HG03442 (cell line): ENCODE results near the gene REEP2.
"Not testable (repeated sequence)": the region's sequence is repeated elsewhere in the genome, so short reads cannot be mapped to it uniquely, and the experiment has no call there.

Experiments
- ATAC-seq: cut with Tn5 transposase; IDR thresholded peaks from one replicate; pipeline ENCODE4 v1.9.1; 2021; ENCODE audit warnings: mild to moderate bottlenecking, moderate library complexity; ENCODE audit not compliant: unreplicated experiment

Gene REEP2, protein sequence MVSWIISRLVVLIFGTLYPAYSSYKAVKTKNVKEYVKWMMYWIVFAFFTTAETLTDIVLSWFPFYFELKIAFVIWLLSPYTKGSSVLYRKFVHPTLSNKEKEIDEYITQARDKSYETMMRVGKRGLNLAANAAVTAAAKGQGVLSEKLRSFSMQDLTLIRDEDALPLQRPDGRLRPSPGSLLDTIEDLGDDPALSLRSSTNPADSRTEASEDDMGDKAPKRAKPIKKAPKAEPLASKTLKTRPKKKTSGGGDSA

DNA sequence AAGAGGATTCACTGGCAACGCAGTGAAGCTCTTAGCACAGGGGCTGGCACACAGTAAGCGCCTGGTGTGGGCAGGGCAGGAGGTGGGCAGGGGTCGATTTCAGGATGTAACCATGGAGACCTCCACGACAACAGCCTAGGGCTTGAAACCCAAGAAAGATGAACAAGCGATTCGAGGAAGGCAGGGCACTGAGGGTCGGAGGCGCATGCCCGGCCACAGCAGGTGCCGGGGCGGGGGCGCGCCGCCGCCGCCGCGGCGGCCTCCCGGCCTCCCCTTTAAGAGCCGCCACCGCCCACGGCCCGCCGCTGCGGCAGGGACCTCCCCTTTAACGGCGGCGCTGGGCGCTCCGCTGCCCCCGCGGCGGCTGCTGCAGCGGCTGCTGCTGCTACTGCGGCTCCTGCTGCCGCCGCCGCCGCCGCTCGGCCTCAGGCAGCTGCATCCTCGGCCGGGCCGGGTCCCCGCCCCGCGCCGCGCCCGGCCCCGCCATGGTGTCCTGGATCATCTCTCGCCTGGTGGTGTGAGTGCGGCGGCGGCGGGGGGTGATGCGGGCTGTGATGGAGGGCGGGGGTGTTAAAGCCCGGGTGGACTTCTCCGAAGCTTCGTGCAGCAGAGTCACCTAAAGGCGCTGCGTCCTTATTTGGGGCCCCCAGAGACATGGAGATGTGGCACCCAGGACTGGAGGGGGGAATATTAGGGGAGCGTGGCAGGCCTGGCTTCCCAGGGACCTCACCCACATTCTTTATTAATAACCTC is at the start of gene REEP2:
REEP2 (plus strand) TSS at position 334 of the 753 bp plus-strand sequence; CDS start at position 486, 152 bp downstream.
- peak; percentile 73 for ATAC-seq

DNA sequence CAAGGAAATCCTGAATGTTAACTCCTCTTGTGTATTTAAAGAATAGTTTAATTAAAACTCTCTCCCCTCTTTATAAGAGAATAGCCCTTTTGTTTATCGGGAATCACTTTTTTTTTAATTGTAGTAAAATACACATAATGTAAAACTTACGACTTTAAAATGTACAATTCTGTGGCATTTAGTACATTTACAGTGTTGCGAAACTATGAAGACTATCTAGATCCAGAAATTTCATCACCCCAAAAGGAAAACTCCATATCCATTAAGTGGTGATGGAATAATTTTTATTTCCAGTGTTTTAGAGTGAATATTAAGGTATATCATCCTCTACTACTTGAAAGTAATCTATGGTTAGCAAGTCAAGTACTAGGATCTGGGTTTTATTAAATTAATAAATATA is 49.5 kb upstream of the REEP2 start:
- no peak for ATAC-seq

DNA sequence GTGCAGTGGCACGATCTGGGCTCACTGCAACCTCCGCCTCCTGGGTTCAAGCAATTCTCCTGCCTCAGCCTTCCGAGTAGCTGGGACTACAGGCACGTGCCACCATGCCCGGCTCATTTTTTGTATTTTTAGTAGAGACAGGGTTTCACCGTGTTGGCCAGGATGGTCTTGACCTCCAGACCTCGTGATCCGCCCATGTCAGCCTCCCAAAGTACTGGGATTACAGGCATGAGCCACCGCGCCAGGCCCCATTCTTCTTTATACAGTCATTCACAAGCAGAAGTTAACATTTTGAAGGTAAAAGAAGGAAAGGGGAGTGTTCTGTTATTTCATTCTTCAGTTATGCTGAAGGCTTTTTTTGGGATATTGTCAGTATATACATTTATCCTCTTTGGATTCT is 48.9 kb upstream of the REEP2 start:
- ATAC-seq: not testable (repeated sequence)

DNA sequence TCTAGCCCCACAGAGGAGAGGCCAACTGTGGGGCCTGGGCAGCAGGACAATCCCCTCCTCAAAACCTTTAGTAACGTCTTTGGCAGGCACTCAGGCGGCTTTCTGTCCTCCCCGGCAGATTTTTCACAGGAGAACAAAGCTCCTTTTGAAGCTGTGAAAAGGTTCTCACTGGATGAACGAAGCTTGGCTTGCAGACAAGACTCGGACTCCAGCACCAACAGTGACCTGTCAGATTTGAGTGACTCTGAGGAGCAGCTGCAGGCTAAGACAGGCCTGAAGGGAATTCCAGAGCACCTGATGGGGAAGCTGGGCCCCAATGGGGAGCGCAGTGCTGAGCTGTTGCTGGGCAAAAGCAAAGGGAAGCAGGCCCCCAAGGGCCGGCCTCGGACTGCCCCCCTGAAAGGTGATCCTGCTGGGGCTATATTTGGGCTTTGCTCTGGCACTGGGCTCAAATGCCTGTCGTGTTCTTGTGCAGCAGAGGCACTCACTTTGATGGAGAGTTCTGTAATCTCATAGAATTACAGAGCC is 46.9 kb upstream of the REEP2 start:
- no peak for ATAC-seq

DNA sequence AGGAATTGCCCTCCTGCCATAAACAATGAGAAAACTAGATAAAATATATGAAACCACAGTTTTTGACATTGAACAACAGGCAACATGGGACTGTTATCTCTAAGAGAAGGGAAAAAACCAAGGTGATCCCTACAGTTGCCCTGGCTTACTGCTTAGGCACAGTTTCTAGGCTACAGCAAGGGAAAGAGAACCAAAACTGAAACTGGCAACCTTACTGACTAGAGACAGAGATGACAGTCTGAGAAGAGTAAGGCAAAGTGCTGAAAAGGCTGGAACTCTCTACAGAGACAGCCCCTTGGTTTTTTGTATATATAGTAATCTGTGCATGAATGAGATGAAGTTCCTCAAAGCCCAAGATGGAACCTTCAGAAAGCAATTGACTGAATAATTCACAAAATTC is 36.2 kb upstream of the REEP2 start:
- ATAC-seq: peak; percentile 77

DNA sequence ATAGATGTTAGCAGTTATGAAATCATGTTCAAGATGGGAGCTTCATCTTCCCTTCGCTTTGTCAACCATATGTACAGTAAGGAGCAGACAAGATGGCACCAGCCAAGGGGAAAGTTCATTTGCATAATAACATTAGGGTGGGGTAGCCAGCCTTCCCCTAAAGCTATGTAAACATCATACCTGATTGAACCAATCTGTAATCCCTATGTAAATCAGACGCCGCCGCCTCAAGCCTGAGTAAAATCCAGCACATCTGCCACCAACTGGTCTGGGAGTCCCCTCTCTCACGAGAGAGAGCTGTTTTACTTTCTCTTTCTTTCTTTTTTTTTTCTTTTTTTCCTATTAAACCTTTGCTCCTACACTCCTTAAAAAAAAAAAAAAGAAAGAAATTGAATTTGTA is 30.8 kb upstream of the REEP2 start:
- ATAC-seq: peak; percentile 96

DNA sequence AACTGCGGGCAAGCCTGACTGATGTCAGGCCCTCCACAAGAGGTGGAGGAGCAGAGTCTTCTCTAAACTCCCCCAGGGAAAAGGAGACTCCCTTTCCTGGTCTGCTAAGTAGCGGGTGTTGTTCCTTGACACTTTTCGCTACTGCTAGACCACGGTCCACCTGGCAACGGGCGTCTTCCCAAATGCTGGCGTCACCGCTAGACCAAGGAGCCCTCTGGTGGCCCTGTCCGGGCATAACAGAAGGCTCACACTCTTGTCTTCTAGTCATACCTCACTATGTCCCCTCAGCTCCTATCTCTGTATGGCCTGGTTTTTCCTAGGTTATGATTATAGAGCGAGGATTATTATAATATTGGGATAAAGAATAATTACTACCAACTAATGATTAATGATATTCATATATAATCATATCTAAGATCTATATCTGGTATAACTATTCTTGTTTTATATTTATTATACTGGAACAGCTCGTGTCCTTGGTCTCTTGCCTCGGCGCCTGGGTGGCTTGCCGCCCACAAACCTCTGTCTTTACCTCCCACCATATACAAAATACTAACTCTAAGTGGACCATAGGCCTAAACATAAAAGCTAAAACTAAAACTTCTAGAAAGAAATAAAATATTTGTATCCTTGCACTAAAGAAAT is 27.7 kb upstream of the REEP2 start:
- not testable (repeated sequence) for ATAC-seq

DNA sequence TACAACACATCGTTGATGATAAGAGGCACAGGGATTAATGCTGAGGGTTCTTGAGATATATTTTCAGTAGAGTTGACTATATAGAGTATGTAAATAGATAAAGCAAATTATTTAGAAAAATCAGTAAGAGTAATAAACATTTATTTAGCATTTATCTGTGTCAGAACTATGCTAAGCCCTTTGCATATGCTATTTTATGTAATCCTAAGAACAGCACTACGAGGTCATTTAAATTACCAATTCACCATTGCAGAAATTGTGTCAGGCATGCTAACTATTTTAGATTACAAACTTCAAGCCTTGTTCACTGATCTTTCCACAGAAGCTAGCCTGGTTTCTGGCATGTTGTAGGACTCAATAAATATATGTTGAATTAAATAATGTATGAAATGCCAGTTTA is 20.4 kb upstream of the REEP2 start:
- ATAC-seq: no peak

DNA sequence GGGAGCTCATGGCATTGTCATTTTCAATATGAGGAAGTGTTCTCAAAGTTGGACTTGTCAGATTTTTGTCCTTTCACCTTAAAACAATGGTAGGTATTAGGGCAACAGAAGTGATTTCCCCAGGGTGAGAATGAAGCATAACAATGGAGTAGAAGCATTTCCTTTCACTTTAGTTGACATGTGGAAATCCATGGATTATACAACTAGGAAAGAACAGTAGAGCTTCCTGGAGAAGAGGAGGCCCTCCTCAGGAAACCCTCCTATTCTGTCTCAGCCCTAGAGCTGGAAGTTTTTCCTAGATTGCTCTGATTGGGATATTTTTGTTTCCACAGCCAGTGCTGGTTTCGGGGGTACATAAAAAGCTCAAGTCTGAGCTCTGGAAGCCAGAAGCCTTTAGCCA is 13.8 kb upstream of the REEP2 start:
- ATAC-seq: no peak

DNA sequence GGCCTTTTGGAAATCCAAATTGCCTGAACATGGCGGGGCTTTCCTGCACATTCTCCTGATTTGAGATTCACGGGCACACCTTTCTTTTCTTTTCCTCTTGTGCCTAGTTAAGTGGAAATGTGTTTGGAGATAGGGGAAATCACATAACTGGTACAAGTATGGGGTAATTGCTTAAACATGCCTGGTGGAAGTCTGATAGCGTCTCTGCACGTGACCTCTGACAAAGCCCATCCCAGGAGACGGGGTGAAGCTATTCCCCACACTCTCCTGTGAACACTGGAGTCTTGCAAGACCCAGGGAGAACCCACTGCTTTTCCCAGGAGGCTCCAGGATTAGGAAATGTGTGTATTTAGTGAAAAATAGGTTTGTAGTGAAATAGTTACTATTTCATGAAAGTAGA is 2.9 kb upstream of the REEP2 start:
- ATAC-seq: no peak

DNA sequence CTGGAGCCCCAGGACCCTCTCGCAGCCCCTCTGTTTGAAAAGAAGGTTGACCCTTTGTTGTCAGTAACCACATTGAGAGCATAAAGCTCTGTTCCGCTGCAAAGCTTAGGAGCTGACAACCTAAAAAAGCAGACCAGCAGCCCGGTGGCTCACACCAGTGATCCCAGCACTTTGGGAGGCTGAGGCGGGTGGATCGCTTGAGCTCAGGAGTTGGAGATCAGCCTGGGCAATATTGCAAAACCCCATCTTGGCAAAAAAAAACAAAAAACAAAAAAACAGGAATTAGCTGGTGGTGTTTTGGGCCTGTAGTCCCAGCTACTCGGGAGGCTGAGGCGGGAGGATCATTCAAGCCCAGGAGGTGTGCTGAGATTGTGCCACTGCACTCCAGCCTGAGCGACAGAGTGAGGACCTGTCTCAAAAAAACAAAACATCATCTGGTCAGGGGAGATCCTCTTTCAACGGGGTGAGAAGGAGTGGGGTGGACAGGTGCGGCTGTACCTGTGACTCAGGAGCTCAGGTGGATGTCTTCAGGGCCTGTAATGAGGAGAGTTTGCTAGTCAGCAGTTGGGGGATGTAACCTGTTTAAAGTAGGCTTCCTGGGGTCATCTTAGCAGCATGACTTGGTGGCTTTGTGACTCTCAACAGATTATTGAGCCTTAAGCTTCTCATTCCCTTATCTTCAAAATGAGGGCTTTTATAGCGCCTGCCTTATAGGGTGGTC is 694 bp upstream of the REEP2 start:
- peak; percentile 1 for ATAC-seq

DNA sequence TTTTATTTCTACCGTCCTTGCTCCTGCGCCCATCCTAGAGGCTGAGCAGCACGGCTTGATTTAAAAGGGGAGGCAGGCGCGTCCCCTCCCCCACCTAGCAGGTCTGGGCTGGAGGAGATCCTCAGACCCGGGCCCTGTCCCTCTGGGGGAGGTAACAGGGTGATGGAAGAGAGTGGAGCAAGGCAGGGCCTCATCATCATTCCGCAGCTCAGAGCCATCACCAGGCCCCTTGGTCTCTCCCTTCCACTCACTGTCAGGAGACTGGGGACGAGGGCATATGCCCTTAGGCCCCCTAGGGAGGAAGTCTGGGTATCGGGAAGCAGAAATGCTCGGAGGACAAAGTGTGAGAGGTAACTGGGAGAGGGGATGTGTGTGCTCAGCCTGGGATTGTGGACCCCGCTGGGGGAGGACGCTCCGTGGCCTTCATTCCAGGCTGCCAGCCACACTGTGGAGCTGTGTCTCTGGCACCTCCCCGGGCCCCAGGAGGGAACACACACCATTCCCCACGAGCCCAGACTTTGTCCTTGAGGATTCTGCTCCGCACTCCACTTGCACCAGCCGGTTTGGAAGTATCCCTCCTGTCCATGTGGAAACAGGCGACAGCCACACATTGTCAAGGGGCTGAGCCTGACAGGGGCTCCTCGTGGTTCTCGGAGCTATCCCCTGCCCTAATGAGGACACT is 761 bp downstream of the REEP2 start:
- no peak for ATAC-seq

DNA sequence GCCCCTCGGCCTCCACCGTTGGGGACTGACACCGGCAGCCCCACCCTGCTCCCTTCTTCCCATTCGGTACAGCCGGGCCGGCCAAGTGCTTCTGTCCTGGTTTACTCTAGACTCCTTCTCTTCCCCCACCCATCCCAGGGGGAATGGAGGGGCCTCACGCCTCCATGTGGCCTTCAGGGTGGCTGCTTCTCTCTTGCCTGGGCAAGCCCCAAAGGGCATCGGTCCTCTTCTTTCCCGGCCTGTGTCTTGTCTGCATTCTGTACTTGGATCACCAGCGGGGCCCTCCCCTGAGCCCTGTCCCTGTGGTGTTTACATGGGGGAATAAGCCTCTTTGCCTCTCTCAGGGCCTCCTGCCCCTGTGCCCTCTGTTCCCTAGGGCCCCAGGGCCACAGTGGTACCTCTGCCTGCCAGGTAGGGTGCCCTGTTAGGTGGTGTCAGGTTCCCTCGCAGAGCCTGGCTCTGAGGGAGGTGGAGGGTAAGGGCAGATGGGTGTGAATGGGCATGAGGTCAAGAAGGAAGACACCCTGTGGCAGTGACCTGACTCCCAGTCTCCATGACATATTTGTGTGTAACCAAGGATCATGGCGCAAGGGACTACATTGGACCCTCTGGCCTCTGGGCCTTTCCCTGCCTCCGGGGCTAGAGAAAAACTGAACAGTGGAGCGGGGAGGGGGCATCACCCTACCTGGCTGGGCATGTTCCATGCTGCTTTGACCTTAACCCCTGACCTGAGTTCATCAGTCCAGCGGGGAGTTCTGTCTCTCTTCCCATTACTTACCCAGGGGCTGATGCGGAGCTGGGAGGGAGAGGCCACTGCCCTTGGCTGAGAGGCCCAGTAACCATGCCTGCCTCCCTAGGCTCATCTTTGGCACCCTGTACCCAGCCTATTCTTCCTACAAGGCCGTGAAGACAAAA is 1.6 kb downstream of the REEP2 start:
- no peak for ATAC-seq

DNA sequence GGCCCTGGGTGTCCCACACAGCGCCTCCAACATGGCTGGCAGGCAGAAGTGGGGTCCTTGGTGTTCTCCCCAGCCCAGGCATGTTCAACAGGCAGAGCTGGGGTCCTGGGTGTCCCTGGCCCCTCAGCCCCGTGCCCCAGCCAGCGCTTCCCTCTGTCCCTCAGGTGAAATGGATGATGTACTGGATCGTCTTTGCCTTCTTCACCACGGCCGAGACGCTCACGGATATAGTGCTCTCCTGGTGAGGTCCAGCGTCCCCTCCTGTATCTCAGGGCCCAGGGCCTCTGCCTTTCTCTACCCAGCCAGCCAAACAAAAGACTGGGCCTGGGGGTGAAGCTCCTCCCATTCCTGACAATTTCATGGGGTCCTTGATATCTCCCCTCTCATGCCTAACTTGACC is 2.4 kb downstream of the REEP2 start:
- ATAC-seq: no peak

DNA sequence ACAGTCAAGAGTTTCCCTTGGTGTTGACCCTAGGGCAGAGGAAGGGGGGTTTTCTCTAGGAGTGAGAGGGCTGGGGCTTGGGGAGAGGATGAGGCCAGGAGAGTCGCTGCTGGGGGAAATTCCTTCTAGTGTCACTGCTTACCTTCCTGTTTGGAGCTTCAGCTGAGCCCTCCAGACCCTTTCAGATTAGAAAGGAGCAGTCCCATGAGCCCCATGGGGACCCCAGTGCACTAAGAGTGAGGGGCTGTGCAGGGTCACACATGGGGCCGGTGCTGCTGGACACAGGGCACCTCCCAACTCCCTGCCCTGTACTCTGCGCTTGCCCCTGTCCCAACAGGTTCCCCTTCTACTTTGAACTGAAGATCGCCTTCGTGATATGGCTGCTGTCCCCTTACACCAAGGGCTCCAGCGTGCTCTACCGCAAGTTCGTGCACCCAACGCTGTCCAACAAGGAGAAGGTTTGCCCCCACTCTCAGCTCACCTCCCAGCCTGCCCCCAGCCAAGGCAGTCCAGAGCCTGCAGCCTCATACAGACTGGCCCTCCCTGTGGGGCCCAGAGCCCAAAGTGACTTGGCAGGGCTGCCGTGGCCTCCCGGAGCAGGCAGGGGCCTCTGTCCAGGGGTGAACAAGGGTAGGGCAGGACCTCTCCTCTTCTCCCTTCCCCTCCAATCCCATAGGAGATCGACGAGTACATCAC is 5.4 kb downstream of the REEP2 start:
- ATAC-seq: no peak

DNA sequence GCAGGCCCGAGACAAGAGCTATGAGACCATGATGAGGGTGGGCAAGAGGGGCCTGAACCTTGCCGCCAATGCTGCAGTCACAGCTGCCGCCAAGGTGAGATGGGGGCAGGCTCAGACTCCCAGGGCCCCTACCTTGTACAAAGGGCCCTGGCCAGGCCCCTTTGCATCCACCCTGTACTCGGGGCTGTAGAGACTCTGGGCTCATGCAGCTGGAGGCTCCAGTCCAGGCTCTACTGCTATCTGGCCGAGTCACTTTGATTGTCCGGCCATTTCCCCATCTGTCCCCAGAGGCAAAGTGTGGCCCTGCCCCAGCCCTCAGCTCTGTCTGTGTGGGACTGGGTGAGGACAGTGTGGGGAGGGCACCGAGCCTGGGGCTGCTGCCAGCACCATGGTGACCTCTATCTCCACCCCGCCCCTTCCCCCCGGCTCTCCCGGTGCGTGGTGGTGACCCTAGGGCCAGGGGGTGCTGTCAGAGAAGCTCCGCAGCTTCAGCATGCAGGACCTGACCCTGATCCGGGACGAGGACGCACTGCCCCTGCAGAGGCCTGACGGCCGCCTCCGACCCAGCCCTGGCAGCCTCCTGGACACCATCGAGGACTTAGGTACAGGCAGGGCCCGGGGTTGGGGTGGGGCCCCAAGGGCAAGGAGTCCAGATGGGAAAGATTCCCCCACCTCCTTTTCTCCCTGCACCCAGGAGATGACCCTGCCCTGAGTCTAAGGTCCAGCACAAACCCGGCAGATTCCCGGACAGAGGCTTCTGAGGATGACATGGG is 6.1 kb downstream of the REEP2 start:
- ATAC-seq: no peak

DNA sequence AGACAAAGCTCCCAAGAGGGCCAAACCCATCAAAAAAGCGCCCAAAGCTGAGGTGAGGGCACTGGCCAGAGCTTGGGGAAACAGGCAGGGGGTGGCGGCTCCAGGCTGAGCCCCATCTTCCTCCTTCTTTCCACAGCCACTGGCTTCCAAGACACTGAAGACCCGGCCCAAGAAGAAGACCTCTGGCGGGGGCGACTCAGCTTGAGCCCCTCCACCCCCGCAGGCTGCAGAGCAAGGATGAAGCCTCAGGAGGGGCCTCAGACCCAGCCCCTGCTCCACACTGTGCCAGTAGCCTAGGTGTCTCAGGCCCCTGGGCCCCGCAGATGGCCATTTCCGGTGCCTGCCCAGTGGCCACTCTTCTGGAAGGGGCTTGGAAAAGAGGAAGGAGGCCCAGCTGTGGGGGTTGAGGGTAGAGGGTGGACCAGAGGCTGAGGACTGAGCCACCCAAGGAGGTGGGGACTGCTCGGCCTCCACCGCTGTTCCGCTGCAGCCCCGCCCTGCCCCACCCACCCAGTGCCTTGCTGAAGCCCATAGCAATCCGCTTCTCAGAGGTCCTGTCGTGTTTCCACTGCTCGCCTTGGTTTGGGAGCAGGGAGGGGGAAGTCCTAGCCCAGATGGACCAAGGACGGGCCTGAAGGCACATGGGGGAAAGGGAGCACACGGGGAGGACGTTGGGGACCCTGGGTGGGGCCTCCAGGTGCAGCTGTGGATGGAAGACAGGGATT is 6.9 kb downstream of the REEP2 start:
- no peak for ATAC-seq

DNA sequence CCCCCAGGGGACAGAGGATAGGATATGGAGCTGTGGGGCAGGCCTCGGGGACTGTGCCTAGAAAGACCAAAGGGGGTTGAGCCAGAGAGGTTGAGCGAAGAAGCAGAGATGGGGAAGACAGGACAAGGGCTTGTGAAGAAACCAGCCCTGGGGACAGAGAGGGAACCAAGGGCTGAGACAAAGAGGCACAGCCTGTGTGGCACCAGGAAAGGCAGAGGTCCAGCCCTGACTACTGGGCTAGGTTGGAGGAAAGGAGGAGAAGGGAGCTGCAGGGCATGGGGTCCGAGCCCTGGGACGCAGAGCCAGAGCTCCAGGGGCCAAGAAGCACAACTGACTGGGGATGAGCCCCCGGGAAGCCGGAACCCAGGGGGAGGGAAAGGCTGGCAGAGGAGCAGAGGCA is 9.2 kb downstream of the REEP2 start:
- no peak for ATAC-seq
